T47D (cell line): ENCODE results near the gene SPRN.
"Not testable (repeated sequence)": the region's sequence is repeated elsewhere in the genome, so short reads cannot be mapped to it uniquely, and the experiment has no call there.

Source experiments
- DNase-seq, 2 experiments: peaks; one replicate each; pipeline versions ENCODE4 v3.0.0 to v3.0.0-alpha.2; 2011 to 2012; ENCODE audit warnings: low read depth in 1 of 2, low spot score in 1 of 2
- JUND ChIP-seq: IDR thresholded peaks from 2 replicates; pipeline ENCODE4 v1.6.1; 2012; ENCODE audit warnings: low read depth
- in situ Hi-C: cut with HindIII; loops from 2 replicates; pipeline ENCODE4 v1.10.0; 2016; ENCODE audit warnings: low sequenced_read_pairs, low pct_unique_long_range_greater_than_20kb

The SPRN gene

GRCh38 chr10:133424601-133425000 lies at the start of gene SPRN:
SPRN (minus strand) TSS chr10:133424625; CDS start chr10:133423681, 944 bp downstream.
- in situ Hi-C loops, DNase-seq: not testable (repeated sequence)

DNA sequence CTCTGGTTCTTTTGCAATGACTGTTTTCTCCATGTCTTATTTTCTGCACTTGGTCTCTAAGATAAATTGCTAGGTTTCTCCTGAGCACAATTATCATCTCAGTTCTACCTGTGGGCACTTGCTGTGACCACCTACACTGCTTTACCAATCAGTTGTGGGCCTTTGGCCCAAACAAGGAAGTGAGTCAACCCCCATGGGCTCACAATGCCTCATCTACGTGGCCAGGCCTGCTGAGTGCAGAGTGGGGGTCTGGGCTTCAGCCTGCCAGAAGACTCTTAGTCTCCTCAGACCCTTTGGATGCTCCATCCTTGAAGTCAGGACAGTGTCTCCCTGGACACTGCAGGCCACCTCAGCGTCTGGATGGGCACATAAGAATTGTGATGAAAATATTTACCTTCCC lies 49.6 kb upstream of the SPRN start:
- DNase-seq = no peak
- TF ChIP-seq JUND = no peak
- in situ Hi-C loops = no loop called here

DNA sequence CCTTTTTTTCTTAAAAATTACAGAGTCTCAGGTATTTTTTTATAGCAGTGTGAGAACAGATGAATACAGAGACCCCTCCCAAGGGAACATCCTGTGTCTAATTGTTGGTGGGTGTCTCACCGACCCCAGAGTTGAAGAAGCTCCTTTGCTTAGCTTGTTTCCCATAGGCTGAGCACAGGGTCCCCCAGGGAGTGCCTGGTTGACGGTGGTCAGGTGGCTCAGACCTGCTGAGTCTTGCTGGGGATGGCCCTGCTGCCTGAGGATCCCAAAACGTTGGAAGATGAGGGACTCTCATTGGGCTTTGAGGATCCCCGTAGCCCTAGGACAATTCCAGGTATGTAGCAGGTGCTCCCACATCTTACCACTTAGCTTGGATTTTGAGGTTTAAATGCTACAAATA lies 48.8 kb upstream of the SPRN start:
- TF ChIP-seq JUND = no peak
- no peak for DNase-seq
- in situ Hi-C loops = no loop called here

GRCh38 chr10:133471300-133472109 lies 47.1 kb upstream of the SPRN start:
- DNase-seq = no peak
- in situ Hi-C loops = no loop called here

GRCh38 chr10:133469205-133469604 lies 44.8 kb upstream of the SPRN start:
- DNase-seq, in situ Hi-C loops: not testable (repeated sequence)

More at GRCh38 chr10:133471300-133472109, 47.1 kb upstream of the SPRN start:
- TF ChIP-seq JUND = no peak

GRCh38 chr10:133467286-133467911 lies 43.0 kb upstream of the SPRN start:
- no peak for DNase-seq
- in situ Hi-C loops = no loop called here
- no peak for TF ChIP-seq JUND

DNA sequence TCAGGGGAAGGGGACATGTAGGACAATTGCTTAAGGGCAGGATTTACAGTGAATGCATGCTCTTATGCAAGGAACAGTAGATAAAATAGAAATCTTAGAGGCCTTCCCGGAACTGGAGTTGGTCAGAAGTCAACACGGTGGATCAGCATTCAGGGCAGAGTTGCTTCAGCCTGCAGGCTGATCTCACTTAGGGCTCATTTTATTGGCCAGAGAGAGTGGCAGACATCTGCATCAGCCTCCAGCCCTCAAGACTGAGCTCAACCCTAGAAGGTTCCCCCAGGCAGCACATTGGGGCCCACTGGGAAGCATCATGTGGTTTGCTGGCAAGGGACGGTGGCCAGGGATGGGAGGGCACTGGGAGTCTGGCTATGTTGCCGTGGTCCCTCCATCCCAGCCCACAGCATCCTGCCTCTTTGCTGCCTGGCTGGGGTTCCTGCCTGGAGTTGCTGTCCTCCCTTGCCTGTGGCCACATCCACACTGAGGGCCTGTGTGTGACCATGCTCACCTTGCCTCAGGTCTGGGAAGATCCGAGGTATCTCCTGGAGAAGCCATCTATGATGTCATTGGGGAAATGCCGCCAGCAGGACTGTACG lies 42.4 kb upstream of the SPRN start:
- DNase-seq = no peak

GRCh38 chr10:133465950-133466474 lies 41.6 kb upstream of the SPRN start:
- no peak for DNase-seq
- in situ Hi-C loops = no loop called here
- TF ChIP-seq JUND = no peak

More for the DNA sequence above, 42.4 kb upstream of the SPRN start:
- in situ Hi-C loops = no loop called here
- no peak for TF ChIP-seq JUND

- no peak for TF ChIP-seq JUND
- in situ Hi-C loops = no loop called here
- DNase-seq = no peak
Observed at GRCh38 chr10:133465191-133465949, 40.9 kb upstream of the SPRN start.

DNA sequence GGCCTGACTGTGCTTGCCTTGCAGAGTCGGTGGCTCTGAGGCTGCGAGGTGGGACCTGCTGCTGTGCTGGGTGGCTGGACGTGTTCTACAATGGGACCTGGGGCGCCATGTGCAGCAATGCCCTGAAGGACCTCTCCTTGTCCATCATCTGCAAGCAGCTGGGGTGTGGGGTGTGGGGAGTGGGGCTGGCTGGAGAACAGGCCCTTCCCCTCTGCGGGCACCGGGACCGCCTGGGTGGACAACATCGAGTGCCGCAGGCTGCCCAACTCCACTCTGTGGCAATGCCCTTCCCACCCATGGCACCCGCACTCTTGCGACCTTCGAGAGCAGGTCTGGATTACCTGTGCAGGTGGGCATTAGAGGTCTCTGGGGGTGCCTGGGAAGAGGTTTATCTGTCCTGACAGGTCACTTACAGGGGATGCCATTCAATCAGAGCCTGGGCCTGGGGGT lies 40.2 kb upstream of the SPRN start:
- no peak for DNase-seq
- no peak for TF ChIP-seq JUND
- in situ Hi-C loops = no loop called here

DNA sequence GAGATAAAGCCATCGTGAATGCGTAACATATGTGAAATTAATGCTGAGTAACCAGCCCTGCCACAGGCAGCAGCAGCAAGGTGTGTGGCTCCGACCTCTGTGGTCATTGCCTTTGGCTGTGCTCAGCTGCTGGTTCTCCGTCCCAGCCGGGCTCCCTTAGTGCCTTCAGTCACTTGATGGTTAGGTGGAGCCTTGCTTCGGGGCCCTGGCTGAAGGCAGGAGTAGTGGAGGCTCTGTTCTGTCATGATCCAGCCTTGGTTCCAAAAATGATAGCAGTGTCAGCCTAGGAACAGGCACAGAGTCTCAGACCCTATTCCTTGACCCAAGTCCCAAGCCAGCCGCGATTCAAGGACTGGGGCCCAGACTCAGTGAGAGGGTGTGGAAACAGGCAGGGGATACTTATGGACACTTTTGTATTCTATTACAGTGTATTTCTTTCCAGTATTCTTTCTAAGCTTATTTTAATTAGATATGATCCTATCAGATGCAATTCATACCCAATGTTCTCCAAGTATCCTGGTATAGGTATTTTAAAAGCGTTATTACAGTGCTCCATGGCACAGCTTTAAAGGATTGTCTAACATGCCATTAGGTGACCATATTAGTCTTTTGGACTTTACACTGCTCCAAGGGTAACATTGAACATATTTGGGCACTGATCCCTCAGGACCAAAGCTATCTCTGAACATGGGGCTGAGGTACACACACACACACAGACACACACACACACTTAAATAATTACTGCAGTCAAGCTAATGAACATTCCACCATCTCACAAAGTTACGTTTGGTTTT lies 38.3 kb upstream of the SPRN start:
- in situ Hi-C loops = no loop called here
- TF ChIP-seq JUND = no peak
- no peak for DNase-seq

DNA sequence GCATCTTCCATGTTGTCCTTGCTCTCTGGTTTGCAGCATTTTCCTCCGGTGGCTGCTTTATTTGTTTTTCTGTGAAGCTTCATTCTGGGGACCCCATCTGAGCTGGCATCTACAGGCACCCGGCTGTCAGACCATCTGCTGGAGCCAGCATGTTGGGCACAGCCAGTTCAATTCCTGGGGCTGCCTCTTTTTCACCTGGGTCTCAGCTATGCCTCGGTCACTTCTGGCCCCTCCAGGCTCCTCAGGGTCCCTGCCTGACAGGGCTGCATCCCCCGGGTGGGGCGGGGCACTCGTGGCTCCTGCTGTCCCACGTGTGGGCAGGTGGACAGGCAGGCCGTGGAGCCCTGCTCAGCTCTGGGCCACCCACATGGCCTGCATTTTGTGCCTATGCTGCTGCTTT lies 37.4 kb upstream of the SPRN start:
- in situ Hi-C loops = no loop called here
- DNase-seq = no peak

More for the DNA sequence above, 37.4 kb upstream of the SPRN start:
- no peak for TF ChIP-seq JUND
